NCI-H2107 (cell line): ENCODE data around the gene ST3GAL2.
A peak's percentile ranks its signal among the peaks of the same experiment; 100 is the strongest.

Source experiments
- DNase-seq: peaks from one replicate; lab custom pipeline; 2025; lab: John Stamatoyannopoulos, UW

ST3GAL2 gene, protein sequence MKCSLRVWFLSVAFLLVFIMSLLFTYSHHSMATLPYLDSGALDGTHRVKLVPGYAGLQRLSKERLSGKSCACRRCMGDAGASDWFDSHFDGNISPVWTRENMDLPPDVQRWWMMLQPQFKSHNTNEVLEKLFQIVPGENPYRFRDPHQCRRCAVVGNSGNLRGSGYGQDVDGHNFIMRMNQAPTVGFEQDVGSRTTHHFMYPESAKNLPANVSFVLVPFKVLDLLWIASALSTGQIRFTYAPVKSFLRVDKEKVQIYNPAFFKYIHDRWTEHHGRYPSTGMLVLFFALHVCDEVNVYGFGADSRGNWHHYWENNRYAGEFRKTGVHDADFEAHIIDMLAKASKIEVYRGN

DNA sequence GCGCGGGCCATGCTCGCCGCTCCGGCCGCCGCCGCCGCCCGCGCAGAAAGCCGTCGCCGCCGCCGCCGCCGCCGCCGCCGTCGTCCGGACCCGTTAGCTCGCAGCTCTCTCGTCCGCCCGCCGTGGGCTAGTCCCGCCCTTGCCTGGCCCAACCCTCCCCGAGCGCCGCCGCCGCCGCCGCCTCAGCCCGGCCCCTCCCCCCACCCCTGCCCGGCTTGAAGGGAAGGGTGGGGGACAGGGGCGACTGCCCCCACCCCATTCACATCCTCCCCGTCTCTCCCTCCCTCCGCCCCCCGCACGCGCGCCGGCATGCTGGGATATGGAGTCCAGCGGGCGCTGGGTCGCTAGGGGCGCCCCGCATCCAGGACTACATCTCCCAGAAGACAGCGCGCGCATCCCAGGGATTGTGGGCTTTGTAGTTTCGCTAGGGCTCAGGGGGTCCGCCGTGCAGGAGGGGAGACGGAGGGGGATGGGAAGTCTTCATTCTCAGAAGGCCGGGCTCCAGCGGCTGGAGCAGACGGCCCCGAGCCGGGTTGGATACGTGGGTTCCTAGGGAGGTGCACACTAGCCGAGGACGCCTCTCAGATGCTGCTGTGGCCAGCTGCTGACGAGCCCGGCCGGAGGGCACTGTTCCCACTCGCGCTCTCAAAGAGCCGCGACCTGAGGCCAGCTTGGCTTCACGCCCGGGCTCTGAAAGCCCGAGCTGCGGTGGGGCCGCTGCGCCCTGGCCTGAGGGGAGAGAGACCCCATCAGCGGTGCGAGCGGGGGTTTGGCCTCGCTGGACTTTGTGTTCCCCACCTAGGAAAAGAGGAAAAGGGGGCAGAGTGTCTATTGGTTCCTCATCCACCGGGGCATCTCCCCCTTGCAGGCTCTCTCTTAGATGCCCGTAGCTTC is at the start of gene ST3GAL2:
Gene ST3GAL2 (minus strand): TSS at position 132 of the 894 bp plus-strand sequence. CDS start 40,570 bp downstream, outside the sequence.
- DNase-seq: peak; percentile 83

DNA sequence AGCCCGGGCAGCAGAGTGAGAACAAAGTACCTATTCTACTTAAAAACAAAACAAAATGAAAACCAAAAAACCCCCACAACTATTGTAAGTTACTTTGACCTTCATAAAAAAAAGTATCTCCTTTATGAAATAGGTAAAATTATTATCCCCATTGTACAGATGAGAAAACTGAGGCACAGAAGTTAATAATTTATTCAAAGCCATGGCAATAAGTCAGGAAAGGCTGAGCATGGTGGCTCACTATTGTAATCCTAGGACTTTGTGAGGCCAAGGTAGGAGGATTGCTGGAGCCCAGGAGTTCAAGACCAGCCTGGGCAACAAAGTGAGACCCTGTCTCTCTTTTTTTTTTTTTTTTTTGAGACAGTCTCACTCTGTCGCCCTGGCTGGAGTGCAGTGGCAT is 46.0 kb upstream of the ST3GAL2 start:
- DNase-seq: no peak

DNA sequence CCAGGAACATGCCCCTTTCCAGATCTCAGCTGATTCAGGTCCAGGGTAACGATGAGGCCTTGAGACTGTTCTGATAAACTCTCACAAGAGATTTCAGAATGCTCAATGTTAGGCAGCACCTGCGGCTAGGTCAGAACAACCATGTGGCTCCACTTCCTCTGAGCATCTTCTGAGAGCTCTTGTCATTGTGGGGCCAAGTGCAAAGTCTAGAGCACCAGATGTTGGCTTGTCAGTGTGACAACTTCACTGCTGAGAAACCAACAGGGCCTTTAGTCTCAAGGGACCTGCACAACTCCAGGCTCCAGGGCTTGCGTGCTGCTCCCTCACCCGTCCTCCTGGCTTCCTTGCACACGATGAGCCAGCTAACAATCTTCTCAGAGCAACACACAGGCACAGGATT is 44.5 kb upstream of the ST3GAL2 start:
- DNase-seq: no peak

DNA sequence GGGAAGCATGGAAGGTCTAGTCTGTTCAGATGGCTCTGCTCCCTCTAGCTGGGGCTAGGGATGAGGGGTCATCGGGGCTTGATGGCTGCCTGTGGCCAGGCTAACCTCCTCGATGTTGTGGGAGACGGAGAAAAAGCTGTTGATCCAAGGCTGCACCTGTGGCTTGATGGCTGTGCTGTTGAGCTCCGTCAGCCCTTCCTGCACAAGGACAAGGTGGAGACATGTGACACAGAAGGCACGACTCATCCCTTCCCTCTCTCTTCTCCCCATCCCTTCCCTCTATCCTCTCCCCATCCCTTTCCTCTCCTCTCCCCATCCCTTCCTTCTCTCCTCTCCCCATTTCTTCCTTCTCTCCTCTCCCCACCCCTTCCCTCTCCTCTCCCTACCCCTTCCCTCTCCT is 43.7 kb upstream of the ST3GAL2 start:
- no peak for DNase-seq

DNA sequence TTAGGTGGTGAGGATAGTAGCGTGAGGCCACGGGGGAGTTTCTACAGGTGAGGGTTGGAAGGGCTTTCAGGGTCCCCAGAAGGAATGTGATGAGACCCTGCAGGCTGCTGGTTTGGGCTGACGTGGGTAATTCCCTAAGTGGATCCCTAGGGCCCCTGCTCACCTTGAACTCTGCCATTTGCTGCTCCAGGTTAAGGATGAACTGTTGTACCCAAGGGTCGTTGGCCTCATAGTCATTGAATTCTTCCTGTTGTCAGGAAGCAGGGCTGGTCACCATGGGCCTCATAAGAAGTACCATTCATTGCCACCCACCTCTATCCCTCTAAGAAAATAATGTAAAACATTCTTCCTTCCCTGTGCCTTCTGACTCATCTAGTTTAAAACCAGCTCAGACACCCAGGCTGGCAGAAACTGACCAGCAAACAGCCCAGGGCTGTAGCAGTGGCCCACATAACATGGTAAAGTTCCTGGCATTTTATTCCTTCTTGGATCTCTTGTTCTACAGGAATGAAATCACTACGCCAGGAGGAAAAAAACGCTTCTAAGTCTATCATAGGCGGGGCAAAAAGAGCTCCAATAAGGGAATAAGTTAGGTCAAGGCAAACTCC is 43.1 kb upstream of the ST3GAL2 start:
- DNase-seq: no peak

DNA sequence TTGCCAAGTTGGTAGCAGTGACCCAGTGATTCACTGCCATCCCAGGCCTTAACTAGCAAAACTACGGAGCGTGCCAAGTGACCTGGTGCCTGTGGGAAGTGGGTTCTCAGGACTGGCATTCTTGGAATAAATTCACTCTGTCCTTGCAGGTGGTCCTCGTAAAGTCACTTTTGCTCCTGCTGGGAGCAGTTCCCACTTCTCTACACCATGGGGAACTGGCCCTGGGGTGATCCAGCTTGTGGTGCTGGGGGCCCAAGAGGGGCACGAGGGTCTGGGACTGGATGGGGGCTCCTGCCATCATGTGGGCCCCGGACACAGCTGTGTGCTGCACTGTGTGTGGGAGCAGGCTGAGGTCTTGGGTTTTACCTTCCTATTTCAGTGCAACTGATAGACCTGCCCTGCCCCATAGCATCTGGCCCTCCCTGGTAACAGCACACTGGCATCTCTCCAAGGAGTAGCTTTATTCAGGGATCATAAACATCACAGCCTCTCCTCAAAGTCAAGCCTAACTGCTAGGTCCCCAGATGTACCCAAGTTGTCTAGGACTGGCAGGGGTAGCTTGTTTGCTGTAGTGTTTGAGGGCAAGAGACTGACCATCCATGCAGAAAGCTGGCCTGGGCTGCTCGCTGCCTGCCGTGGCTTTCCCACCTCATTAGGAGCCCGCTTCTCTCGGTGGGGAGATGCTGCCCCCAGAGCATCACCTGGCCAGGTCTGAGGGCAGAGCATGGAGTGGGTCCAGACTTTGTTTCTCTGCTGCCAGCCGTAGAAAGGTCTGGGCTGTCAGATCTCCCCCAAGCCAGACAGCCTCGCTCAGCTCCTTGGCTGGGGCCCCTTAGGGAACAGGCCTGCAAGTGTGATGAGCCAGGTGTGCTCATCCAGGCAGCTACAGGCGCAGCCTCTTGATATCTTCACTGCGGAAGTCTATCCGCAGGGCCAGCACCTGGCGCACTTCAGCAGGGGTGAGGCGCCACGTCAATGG is 41.5 kb upstream of the ST3GAL2 start:
- DNase-seq: no peak

DNA sequence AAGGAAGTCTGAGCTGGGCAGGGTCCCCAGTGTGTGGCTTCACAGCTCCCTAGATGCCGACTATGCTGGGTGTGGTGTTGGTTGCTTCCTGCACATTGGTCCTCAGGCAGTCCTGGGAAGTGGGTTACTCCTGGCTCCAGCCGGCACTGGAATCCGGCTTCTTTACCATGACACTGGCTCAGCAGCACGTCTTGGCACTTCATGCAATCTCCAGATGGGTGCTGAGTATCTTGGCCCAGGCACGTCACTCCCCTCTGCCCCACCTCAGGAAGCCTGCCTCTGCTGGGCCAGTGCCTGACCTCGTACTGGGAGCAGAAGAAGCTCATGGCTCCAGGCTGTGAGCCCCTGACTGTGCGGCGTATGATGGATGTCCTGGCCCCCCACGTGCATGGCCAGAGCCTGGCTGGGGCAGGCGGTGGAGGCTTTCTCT is 40.0 kb upstream of the ST3GAL2 start:
- DNase-seq: no peak

DNA sequence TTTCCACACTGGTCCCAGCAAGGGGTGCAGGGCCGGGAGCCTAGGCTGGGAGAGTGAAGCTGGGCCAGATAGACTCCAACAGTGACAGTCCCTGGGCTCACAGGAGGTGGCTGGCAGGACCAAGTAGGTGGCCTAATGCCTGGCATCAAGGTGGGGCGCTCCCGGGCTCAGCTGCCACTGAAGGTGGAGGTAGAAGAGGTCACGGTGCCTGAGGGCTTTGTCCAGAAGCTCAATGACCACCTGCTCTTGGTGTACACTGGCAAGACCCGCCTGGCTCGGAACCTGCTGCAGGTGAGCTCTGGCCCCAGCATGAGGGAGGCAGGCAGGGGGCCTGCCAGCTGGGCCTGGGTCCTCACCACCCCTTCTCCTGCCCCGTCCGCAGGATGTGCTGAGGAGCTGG is 39.3 kb upstream of the ST3GAL2 start:
- DNase-seq: no peak

DNA sequence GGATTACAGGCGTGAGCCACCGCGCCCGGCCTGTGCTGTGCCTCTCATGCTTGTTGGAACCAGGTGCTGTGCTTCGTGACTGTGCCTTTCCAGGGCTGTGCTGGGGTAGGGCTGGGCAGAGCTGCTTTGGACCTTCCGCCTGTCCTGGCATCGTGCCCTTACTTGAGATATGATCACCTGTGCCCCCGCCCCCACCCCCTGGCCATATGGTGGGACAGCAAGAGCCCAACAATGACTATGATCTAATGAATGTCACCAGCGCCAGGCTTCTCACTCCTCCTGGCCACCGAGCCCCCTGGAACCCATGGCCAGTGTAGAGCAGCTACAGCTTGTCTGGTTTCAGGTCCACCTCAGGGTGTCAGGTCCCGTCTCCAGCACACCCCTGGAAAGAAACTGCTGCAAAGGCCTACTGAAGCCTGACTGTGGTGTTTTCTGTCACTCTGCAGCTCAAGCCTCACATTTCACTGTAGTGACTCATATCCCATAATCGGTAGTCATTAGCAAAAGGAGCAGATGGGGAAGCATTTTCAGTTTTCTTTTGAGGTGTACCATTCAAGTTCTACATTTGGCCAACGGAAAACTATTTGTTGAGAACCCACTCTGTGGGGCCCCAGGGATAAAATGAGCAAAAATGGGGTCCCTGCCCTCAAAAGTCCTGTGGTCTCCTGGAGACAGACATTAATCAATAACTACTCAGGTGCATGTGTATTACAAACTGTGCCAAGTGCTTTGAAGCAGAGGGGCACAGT is 37.5 kb upstream of the ST3GAL2 start:
- DNase-seq: no peak

DNA sequence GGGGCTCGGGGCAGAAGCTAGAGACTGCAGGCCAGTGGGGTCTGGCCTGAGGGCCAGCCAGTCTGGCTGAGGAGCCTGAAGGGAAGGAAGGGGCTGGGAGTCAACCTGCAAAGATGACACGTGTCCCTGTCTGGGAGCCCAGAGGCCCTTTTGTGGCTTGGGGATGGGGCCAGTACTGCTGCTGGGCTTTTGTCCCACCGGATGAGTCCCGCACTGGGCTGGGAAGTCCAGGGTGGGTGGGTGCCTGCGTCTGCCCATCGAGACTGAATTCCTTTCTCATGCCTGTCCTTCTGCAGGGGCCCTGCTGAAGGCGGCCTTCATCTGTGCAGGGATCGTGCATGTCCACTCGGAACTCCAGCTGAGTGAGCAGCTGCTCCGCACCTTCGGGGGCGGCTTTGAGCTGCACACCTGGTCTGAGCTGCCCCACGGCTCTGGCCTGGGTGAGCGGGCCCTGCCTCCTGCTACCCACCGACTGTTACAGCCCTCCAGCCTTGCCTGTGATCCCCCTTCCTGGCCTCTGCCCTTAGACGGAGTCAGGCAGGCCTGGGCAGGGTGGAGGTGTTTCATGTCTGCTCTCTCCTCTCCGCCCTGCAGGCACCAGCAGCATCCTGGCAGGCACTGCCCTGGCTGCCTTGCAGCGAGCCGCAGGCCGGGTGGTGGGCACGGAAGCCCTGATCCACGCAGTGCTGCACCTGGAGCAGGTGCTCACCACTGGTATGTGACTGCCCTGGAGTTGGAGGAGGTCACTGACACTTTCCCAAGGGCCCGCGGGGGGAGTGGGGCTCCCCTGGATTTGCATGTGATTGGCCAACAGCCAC is 36.4 kb upstream of the ST3GAL2 start:
- no peak for DNase-seq

DNA sequence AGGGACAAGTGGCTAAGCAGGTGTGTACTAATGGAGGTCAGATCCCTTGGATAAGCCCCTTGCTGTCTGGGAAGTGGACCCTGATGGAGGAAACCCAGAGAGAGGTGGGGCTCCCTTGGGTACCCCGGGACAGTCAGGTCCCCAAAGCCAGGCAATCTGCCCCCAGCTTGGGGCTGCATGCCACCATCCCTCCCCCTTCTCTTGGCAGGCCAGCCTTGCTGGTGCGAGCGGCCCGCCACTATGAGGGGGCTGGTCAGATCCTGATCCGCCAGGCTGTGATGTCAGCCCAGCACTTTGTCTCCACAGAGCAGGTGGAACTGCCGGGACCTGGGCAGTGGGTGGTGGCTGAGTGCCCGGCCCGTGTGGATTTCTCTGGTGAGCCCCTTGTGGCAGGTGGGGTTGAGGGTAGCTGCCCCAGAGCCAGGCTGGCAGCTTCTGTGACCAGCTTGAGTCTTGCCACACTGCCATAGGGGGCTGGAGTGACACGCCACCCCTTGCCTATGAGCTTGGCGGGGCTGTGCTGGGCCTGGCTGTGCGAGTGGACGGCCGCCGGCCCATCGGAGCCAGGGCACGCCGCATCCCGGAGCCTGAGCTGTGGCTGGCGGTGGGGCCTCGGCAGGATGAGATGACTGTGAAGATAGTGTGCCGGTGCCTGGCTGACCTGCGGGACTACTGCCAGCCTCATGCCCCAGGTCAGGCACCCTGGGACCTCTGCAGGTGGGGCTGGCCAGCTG is 35.6 kb upstream of the ST3GAL2 start:
- no peak for DNase-seq

DNA sequence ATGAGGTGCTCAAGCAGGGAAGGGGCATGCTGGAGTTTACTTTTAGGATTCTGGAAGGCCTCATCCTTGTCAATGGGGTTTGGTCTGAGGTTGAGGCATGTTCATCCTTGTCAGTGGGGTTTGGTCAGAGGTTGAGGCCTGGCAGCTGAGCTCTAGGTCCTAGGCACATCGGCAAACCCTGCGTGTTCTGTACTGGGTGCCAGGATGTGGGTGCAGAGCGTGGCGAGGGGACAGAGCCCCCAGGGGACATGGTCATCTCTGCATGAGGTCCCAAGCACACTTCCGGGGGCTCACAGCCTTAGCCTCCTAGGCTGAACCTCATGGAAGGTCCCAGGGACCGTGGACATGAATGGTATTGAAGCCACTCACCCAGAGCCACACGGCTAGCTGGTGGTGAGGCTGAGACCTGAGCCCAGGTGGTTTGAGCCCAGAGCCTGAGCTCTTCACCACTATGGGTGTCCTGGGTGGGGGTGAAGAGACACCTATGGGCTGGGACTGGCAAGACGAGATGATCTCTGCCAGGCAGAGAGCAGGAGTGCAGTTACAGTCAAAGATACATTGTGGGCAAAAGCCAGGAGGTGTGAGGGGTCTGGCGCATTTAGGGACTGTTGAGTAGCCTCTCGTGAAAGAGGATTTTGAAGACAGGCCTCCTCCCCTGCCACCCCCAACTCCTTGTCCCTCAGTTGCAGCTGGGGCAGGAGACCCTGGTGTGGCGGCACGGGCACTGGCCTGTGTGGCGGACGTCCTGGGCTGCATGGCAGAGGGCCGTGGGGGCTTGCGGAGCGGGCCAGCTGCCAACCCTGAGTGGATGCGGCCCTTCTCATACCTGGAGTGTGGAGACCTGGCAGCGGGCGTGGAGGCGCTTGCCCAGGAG is 34.8 kb upstream of the ST3GAL2 start:
- DNase-seq: no peak

DNA sequence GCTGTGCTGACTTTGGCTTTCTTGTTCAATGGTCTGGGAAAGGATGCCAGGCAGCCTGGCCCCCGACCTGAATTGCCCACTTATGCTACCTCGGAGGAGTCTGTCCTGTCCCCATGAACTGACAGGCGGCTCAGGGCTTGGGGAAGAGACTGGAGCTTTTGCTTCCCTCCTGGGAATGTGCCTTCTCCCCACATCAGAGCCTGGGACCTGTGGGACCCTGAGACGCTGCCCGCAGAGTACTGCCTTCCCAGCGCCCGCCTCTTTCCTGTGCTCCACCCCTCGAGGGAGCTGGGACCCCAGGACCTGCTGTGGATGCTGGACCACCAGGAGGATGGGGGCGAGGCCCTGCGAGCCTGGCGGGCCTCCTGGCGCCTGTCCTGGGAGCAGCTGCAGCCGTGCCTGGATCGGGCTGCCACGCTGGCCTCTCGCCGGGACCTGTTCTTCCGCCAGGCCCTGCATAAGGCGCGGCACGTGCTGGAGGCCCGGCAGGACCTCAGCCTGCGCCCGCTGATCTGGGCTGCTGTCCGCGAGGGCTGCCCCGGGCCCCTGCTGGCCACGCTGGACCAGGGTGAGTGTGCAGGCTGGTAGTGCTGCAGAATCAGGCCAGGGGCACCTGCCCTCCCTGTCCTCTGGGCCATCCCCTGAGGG is 34.0 kb upstream of the ST3GAL2 start:
- no peak for DNase-seq

DNA sequence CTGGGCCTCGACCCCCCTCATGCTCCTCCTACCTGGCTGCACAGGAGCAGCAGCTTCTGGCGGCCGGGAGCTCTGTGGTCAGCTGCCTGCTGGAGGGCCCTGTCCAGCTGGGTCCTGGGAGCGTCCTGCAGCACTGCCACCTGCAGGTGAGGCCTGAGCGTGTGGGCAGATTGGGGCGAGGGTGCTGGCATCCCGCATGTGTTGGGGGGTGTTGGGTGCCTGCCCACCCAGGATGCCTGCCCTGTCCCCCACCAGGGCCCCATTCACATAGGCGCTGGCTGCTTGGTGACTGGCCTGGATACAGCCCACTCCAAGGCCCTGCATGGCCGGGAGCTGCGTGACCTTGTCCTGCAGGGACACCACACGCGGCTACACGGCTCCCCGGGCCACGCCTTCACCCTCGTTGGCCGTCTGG is 32.0 kb upstream of the ST3GAL2 start:
- no peak for DNase-seq

DNA sequence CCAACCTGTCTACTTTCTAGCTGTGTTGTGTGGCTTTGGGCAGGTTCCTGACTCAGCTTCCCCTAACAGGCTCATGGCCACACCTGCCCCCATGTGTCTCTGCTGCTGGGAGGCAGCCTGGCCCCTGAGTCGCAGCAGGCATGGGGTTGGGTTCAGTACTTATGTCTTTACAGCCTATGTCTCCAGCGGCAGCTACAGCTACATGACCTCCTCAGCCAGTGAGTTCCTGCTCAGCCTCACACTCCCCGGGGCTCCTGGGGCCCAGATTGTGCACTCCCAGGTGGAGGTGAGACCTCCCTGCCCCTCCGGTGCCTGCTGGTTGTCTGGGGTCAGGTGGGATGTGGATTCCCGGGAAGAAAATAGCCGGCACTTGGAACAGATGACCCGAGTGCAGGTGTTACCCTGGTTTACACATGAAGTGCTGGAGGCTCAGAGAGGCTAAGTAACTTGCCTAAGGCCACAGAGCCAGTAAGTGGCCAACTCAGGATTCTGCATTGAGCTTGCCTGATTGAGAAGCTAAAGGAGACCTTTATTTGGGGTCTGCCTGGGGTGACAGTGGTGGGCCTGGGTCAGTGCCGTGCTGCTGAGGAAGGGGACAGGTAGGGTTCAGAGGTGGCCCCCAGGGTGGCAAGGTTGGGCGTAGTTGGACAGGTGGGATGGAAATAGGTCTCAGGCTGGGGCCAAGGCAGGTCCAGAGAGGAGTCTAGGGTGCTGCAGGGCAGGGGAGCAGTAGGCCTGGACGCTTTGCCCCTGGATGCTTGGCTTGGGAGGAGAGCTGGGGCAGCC is 31.4 kb upstream of the ST3GAL2 start:
- DNase-seq: no peak

DNA sequence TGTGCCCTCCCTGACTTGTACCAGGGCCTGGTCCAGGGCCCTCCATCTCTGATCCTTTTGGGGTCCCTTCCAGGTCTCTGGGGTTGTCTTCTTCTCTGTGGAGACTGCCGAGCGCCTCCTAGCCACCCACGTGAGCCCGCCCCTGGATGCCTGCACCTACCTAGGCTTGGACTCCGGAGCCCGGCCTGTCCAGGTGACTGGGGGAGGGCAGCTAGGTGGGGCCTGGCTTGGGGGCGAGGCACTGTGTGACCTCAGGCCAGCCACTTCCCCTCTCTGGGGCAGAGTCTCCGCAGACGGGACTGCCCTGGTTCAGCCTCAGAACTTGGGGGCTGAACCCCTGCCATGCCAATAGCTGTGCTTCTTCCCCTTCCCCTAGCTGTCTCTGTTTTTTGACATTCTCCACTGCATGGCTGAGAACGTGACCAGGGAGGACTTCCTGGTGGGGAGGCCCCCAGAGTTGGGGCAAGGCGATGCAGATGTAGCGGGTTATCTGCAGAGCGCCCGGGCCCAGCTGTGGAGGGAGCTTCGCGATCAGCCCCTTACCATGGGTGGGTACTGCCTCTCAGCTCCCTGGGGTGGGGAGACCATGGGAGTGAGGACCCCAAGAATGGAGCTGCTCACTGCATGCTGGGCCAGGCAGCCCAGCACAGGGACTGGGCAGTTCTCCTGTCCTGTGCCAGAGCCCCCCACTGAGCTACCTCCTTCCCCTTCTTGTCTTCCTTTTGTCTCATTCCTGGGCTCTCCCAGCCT is 30.1 kb upstream of the ST3GAL2 start:
- DNase-seq: no peak
